PC-3 (cell line): ENCODE data around the gene PPP1R13B. TPM values are rescaled to one million over a fixed set of nuclear protein-coding genes. Genes with fewer than 3 reads are reported as not detected.

ENCODE experiments used
- ATAC-seq: fragments of 200-7000 bp; cut with Tn5 transposase; 2 replicates; pipeline ENCODE4 v1.9.1; 2020; ENCODE audit warnings: mild to moderate bottlenecking, moderate library complexity
- BruUV-seq: library from RNA; stranded (reverse); fragments of 400-500 nt; replicated peaks from 2 replicates; lab custom pipeline; 2021; lab: Mats Ljungman, UMichigan
- CTCF ChIA-PET: fragments of 300-600 bp; sonication (Branson Sonifier 250); formaldehyde crosslinking; loops from one replicate; lab custom pipeline; 2022; ENCODE audit warnings: antibody characterized with exemption; lab: Charles Lee
- POLR2A ChIA-PET: fragments of 300-600 bp; sonication (Branson Sonifier 250); formaldehyde crosslinking; loops from one replicate; lab custom pipeline; 2022; ENCODE audit warnings: antibody characterized with exemption; ENCODE audit not compliant: unreplicated experiment; lab: Charles Lee
- DNase-seq: peaks from one replicate; pipeline ENCODE4 v3.0.0-alpha.2; 2015
- H2AFZ ChIP-seq: fragments of 300-600 bp; sonication (generic); 2 replicates; pipeline ENCODE4 v1.6.0; 2016; ENCODE audit warnings: antibody characterized with exemption, low read length
- H3F3A ChIP-seq: fragments of 300-600 bp; sonication (generic); one replicate; pipeline ENCODE4 v1.6.0; 2017; ENCODE audit warnings: antibody characterized with exemption, low read length, control low read depth, mild to moderate bottlenecking; ENCODE audit not compliant: unreplicated experiment
- H3K27ac ChIP-seq: fragments of 300-600 bp; sonication (generic); 2 replicates; pipeline ENCODE4 v1.5.1; 2016; ENCODE audit warnings: mild to moderate bottlenecking, low read length
- H3K27me3 ChIP-seq: fragments of 300-600 bp; sonication (generic); 2 replicates; pipeline ENCODE4 v1.6.1; 2016; ENCODE audit warnings: low read length, mixed read lengths
- H3K36me3 ChIP-seq: fragments of 300-600 bp; sonication (generic); 2 replicates; pipeline ENCODE4 v1.6.1; 2016; ENCODE audit warnings: low read depth, mixed run types, low read length, mixed read lengths
- H3K4me1 ChIP-seq: fragments of 300-600 bp; sonication (generic); 2 replicates; pipeline ENCODE4 v1.5.1; 2016; ENCODE audit warnings: low read length; ENCODE audit not compliant: insufficient read depth
- H3K4me2 ChIP-seq: fragments of 300-600 bp; sonication (generic); 2 replicates; pipeline ENCODE4 v1.6.0; 2016; ENCODE audit warnings: low read length
- H3K4me3 ChIP-seq: fragments of 300-600 bp; sonication (generic); 2 replicates; pipeline ENCODE4 v1.5.1; 2016; ENCODE audit warnings: mild to moderate bottlenecking, low read length, mixed read lengths
- H3K79me2 ChIP-seq: fragments of 300-600 bp; sonication (generic); 2 replicates; pipeline ENCODE4 v1.6.1; 2017; ENCODE audit warnings: low read length, mixed read lengths
- H3K9ac ChIP-seq: fragments of 300-600 bp; sonication (generic); 2 replicates; pipeline ENCODE4 v1.6.0; 2016; ENCODE audit warnings: mild to moderate bottlenecking, low read length
- H3K9me2 ChIP-seq: fragments of 300-600 bp; sonication (generic); replicated peaks from 2 replicates; pipeline ENCODE4 v1.6.1; 2016; ENCODE audit warnings: mixed run types, low read length, mixed read lengths
- H3K9me3 ChIP-seq: fragments of 300-600 bp; sonication (generic); 2 replicates; pipeline ENCODE4 v1.6.1; 2016; ENCODE audit warnings: low read length, mixed read lengths
- H4K20me1 ChIP-seq: fragments of 300-600 bp; sonication (generic); 2 replicates; pipeline ENCODE4 v1.6.1; 2016; ENCODE audit warnings: low read length, mixed read lengths
- EZH2 ChIP-seq: fragments of 300-600 bp; sonication (generic); IDR thresholded peaks from one replicate; pipeline ENCODE4 v1.6.1; 2017; ENCODE audit warnings: antibody characterized with exemption, mild to moderate bottlenecking, low read length; ENCODE audit not compliant: unreplicated experiment
- EZH2phosphoT487 ChIP-seq: fragments of 300-600 bp; sonication (generic); IDR thresholded peaks from 2 replicates; pipeline ENCODE4 v1.6.1; 2018; ENCODE audit warnings: mild to moderate bottlenecking, antibody characterized with exemption, low read length, borderline replicate concordance
- intact Hi-C: fragments of 100-400 bp; cut with micrococcal nuclease; formaldehyde crosslinking; loops from 2 replicates; pipeline ENCODE4 v1.9.0; 2023
- total RNA-seq: library from RNA; depleted of rRNA; stranded (reverse); fragments of >200 nt; gene quantifications from 2 replicates; pipeline ENCODE4 v1.2.3, GENCODE V29; 2014
- TF ChIP-seq, protein P1 (sequence below): fragments of 300-600 bp; sonication (generic); conservative IDR thresholded peaks from 2 replicates; pipeline ENCODE4 v1.5.1; 2017; ENCODE audit warnings: antibody characterized with exemption, low read depth, mild to moderate bottlenecking, low read length

Gene PPP1R13B
- total RNA-seq, 1 experiment from 2014 or later, result 13.0 TPM

- BruUV-seq, result no TSS peak
- Histone ChIP-seq H3K9me2 (no peaks in the 10 kb centered on the region), H4K20me1 (no peaks in the 10 kb centered on the region), H3K36me3 (no peaks in the 10 kb centered on the region; the same call in 1 of the 2 replicates), H3K4me2 (no peak overlapping the region), H3K27ac (no peak overlapping the region), H3K27me3 (no peaks in the 10 kb centered on the region), H3K79me2 (no peaks in the 10 kb centered on the region), H2AFZ (no peak overlapping the region), H3K9me3 (no peaks in the 10 kb centered on the region), H3F3A (no peaks in the 10 kb centered on the region), H3K9ac (no peak overlapping the region), H3K4me3 (no peak overlapping the region), H3K4me1 (peaks cover 13% of the 10 kb centered on the region)
- ATAC-seq (no peak; the same call in 1 of the 2 replicates), DNase-seq (no peak)
- POLR2A ChIA-PET, result no interaction called here
- intact Hi-C loops, result no loop called here
- no peak for TF ChIP-seq EZH2
- TF ChIP-seq EZH2phosphoT487, result no peak
- TF ChIP-seq, protein P1, sequence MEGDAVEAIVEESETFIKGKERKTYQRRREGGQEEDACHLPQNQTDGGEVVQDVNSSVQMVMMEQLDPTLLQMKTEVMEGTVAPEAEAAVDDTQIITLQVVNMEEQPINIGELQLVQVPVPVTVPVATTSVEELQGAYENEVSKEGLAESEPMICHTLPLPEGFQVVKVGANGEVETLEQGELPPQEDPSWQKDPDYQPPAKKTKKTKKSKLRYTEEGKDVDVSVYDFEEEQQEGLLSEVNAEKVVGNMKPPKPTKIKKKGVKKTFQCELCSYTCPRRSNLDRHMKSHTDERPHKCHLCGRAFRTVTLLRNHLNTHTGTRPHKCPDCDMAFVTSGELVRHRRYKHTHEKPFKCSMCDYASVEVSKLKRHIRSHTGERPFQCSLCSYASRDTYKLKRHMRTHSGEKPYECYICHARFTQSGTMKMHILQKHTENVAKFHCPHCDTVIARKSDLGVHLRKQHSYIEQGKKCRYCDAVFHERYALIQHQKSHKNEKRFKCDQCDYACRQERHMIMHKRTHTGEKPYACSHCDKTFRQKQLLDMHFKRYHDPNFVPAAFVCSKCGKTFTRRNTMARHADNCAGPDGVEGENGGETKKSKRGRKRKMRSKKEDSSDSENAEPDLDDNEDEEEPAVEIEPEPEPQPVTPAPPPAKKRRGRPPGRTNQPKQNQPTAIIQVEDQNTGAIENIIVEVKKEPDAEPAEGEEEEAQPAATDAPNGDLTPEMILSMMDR, result no peak
- CTCF ChIA-PET, result no interaction called here
Observed at GRCh38 chr14:103749452-103749851, 97.9 kb downstream of the PPP1R13B start.

GRCh38 chr14:103748534-103748857 lies 98.9 kb downstream of the PPP1R13B start:
- no peak for DNase-seq
- Histone ChIP-seq H3K79me2 (no peaks in the 10 kb centered on the region), H3K9ac (no peak overlapping the region), H3K36me3 (no peaks in the 10 kb centered on the region; the same call in 1 of the 2 replicates), H3F3A (no peaks in the 10 kb centered on the region), H3K27me3 (no peaks in the 10 kb centered on the region), H4K20me1 (no peaks in the 10 kb centered on the region), H3K4me2 (no peak overlapping the region), H2AFZ (no peak overlapping the region), H3K4me1 (peaks cover 9% of the 10 kb centered on the region), H3K27ac (no peak overlapping the region), H3K9me3 (no peaks in the 10 kb centered on the region), H3K9me2 (no peaks in the 10 kb centered on the region), H3K4me3 (no peak overlapping the region)
- BruUV-seq, result no TSS peak
- TF ChIP-seq EZH2 (no peak), EZH2phosphoT487 (no peak)
- TF ChIP-seq, protein P1, result no peak
- CTCF ChIA-PET, result no interaction called here
- ATAC-seq, result no peak
- POLR2A ChIA-PET, result no interaction called here
- intact Hi-C loops, result no loop called here

DNA sequence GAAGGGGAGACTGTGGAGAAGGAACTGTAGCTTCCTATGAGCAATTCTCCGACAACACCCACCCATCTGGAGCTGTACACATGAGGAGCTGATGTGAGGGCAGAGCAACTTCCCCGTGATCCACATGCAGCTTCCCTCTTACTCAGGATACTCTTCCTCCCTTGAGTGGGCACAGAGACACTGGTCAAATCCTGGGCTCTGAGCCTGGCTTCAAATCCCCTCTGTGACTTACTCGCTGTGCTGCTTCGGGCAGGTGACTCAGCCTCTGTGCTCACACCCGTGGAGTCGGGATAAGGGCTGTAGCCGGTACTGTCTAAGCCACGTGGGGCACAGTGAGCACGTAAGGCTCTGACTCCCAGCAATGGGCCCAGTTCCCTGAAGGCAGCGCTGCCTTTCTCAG lies 100.7 kb downstream of the PPP1R13B start:
- no peaks in the 10 kb centered on the region for H3K9me3 ChIP-seq
- no peak overlapping the region for H3K27ac ChIP-seq
- H3K27me3 ChIP-seq, result no peaks in the 10 kb centered on the region
- DNase-seq, result peak; percentile 57
- TF ChIP-seq, protein P1, result no peak
- ATAC-seq, result peak; percentile 98
- POLR2A ChIA-PET, result no interaction called here
- no peaks in the 10 kb centered on the region for H3F3A ChIP-seq
- no peak overlapping the region for H2AFZ ChIP-seq
- no peak overlapping the region for H3K9ac ChIP-seq
- no peaks in the 10 kb centered on the region for H3K79me2 ChIP-seq
- CTCF ChIA-PET, result no interaction called here
- H3K9me2 ChIP-seq, result no peaks in the 10 kb centered on the region
- no peak overlapping the region for H3K4me2 ChIP-seq
- H4K20me1 ChIP-seq, result no peaks in the 10 kb centered on the region
- intact Hi-C loops, result no loop called here
- no peak overlapping the region for H3K4me3 ChIP-seq
- BruUV-seq, result no TSS peak
- H3K36me3 ChIP-seq, result peaks cover 6% of the 10 kb centered on the region; the same call in 1 of the 2 replicates
- H3K4me1 ChIP-seq, result no peaks in the 10 kb centered on the region; the same call in 1 of the 2 replicates
